DND-41 (cell line): ENCODE data around the gene SPTSSA.
"Not testable (repeated sequence)": the region's sequence is repeated elsewhere in the genome, so short reads cannot be mapped to it uniquely, and the experiment has no call there.

Experiments
- ATAC-seq: fragments of 200-7000 bp; cut with Tn5 transposase; 3 replicates; pipeline ENCODE4 v1.9.1; 2021; ENCODE audit warnings: low read depth; ENCODE audit not compliant: insufficient read depth
- DNase-seq: peaks from one replicate; pipeline ENCODE4 v3.0.0-alpha.2; 2020
- H2AFZ ChIP-seq: 2 replicates; pipeline ENCODE4 v1.6.0; 2012; ENCODE audit warnings: low read depth, low read length
- H3K27ac ChIP-seq: 2 replicates; pipeline ENCODE4 v1.5.1; 2012; ENCODE audit warnings: low read length, inconsistent platforms
- H3K27me3 ChIP-seq: fragments of 200-600 bp; sonication (generic); 2 replicates; pipeline ENCODE4 v1.6.0; 2012; ENCODE audit warnings: low read length, mild to moderate bottlenecking, inconsistent platforms; ENCODE audit not compliant: insufficient read depth, poor library complexity
- H3K36me3 ChIP-seq: 2 replicates; pipeline ENCODE4 v1.5.1; 2012; ENCODE audit warnings: low read length, inconsistent platforms; ENCODE audit not compliant: insufficient read depth
- H3K4me1 ChIP-seq: 2 replicates; pipeline ENCODE4 v1.5.1; 2012; ENCODE audit warnings: mild to moderate bottlenecking, low read length; ENCODE audit not compliant: insufficient read depth
- H3K4me2 ChIP-seq: 2 replicates; pipeline ENCODE4 v1.6.0; 2012; ENCODE audit warnings: mild to moderate bottlenecking, moderate library complexity, low read length, inconsistent platforms; ENCODE audit not compliant: insufficient read depth
- H3K4me3 ChIP-seq, 2 experiments: fragments of 200-600 bp in 1 of 2; shearing (Covaris generic) in 1 of 2; 2 replicates each; pipeline ENCODE4 v1.5.1; 2012 to 2016; ENCODE audit warnings: inconsistent platforms in 2 of 2, low read length in 2 of 2, mild to moderate bottlenecking in 2 of 2, low read depth in 1 of 2, moderate library complexity in 1 of 2
- H3K79me2 ChIP-seq: 2 replicates; pipeline ENCODE4 v1.6.0; 2012; ENCODE audit warnings: low read length, inconsistent platforms; ENCODE audit not compliant: insufficient read depth
- H3K9ac ChIP-seq: 2 replicates; pipeline ENCODE4 v1.6.0; 2012; ENCODE audit warnings: low read depth, mild to moderate bottlenecking, inconsistent platforms, low read length, moderate library complexity
- H3K9me3 ChIP-seq: 2 replicates; pipeline ENCODE4 v1.5.1; 2012; ENCODE audit warnings: low read length, moderate library complexity, mild to moderate bottlenecking, inconsistent platforms; ENCODE audit not compliant: insufficient read depth, severe bottlenecking
- H4K20me1 ChIP-seq: 2 replicates; pipeline ENCODE4 v1.6.0; 2012; ENCODE audit warnings: low read length; ENCODE audit not compliant: insufficient read depth
- CTCF ChIP-seq: IDR thresholded peaks from 2 replicates; pipeline ENCODE4 v1.5.1; 2012; ENCODE audit warnings: borderline replicate concordance, low read length, moderate library complexity, mild to moderate bottlenecking; ENCODE audit not compliant: poor library complexity, severe bottlenecking; ENCODE audit errors: extremely low read depth
- EZH2 ChIP-seq: IDR thresholded peaks from 3 replicates; pipeline ENCODE4 v1.6.1; 2012; ENCODE audit warnings: borderline replicate concordance, low read depth, mild to moderate bottlenecking, moderate library complexity, low read length, inconsistent platforms; ENCODE audit not compliant: severe bottlenecking

SPTSSA gene

GRCh38 chr14:34386865-34387485, 75.1 kb downstream of the SPTSSA start:
- H2AFZ ChIP-seq = no peak overlapping the region
- ATAC-seq (no peak), DNase-seq (no peak)
- H3K36me3 ChIP-seq = no peaks in the 10 kb centered on the region
- no peaks in the 10 kb centered on the region for H3K79me2 ChIP-seq
- no peak overlapping the region for H3K4me2 ChIP-seq
- no peak overlapping the region for H3K27ac ChIP-seq
- no peaks in the 10 kb centered on the region for H4K20me1 ChIP-seq
- H3K9ac ChIP-seq = no peak overlapping the region
- H3K27me3 ChIP-seq = no peaks in the 10 kb centered on the region
- H3K4me1 ChIP-seq = no peaks in the 10 kb centered on the region
- H3K9me3 ChIP-seq = no peaks in the 10 kb centered on the region
- H3K4me3 ChIP-seq = no peak overlapping the region
- TF ChIP-seq CTCF (no peak), EZH2 (no peak)

- not testable (repeated sequence) for H3K4me1 ChIP-seq, H4K20me1 ChIP-seq, H3K79me2 ChIP-seq, H3K27me3 ChIP-seq, ATAC-seq, H3K4me2 ChIP-seq, H3K4me3 ChIP-seq, H3K9me3 ChIP-seq, H3K36me3 ChIP-seq, H2AFZ ChIP-seq, H3K9ac ChIP-seq, DNase-seq, H3K27ac ChIP-seq
These were observed 76.2 kb downstream of the SPTSSA start for GRCh38 chr14:34385881-34386280.

- Histone ChIP-seq H3K36me3 (no peaks in the 10 kb centered on the region), H3K79me2 (no peaks in the 10 kb centered on the region), H3K9ac (no peak overlapping the region), H3K4me1 (no peaks in the 10 kb centered on the region), H2AFZ (no peak overlapping the region), H3K4me3 (no peak overlapping the region), H3K27me3 (no peaks in the 10 kb centered on the region), H3K9me3 (no peaks in the 10 kb centered on the region), H3K27ac (no peak overlapping the region), H3K4me2 (no peak overlapping the region), H4K20me1 (no peaks in the 10 kb centered on the region)
- no peak for DNase-seq
- ATAC-seq = no peak
- TF ChIP-seq EZH2 = no peak
- TF ChIP-seq CTCF = no peak
These were observed 78.2 kb downstream of the SPTSSA start for GRCh38 chr14:34383839-34384238.
